ENCODE results near the gene PHKG2.

Gene PHKG2

GRCh38 chr16:30728899-30729672, 19.1 kb upstream of the PHKG2 start:
- no peak for DNase-seq

- DNase-seq, result no peak
These were observed 16.8 kb upstream of the PHKG2 start for GRCh38 chr16:30731411-30731810.

- DNase-seq, result no peak
These were observed 11.0 kb upstream of the PHKG2 start for GRCh38 chr16:30736995-30737793.

- no peak for DNase-seq
These were observed 10.2 kb upstream of the PHKG2 start for GRCh38 chr16:30737794-30738648.

- DNase-seq, result no peak
These were observed 9.0 kb upstream of the PHKG2 start for GRCh38 chr16:30738984-30739951.

GRCh38 chr16:30740364-30741251, 7.6 kb upstream of the PHKG2 start:
- peak; percentile 58 for DNase-seq

GRCh38 chr16:30741461-30741914, 6.7 kb upstream of the PHKG2 start:
- no peak for DNase-seq

- DNase-seq, result no peak
These were observed 4.5 kb upstream of the PHKG2 start for GRCh38 chr16:30743716-30744115.

- DNase-seq, result no peak
These were observed 4.0 kb upstream of the PHKG2 start for GRCh38 chr16:30744183-30744582.

- no peak for DNase-seq
These were observed 3.1 kb upstream of the PHKG2 start for GRCh38 chr16:30745082-30745481.

- DNase-seq, result no peak
These were observed 1.5 kb upstream of the PHKG2 start for GRCh38 chr16:30746638-30747175.

GRCh38 chr16:30747331-30747730, 894 bp upstream of the PHKG2 start:
- DNase-seq, result no peak

- peak; percentile 31 for DNase-seq
These were observed 615 bp downstream of the PHKG2 start for GRCh38 chr16:30748634-30749445.

- no peak for DNase-seq
These were observed 2.0 kb downstream of the PHKG2 start for GRCh38 chr16:30750201-30750600.

- no peak for DNase-seq
These were observed 2.7 kb downstream of the PHKG2 start for GRCh38 chr16:30750876-30751465.

- no peak for DNase-seq
These were observed 5.4 kb downstream of the PHKG2 start for GRCh38 chr16:30753596-30753995.

- DNase-seq, result no peak
These were observed 7.9 kb downstream of the PHKG2 start for GRCh38 chr16:30755955-30756780.

- no peak for DNase-seq
These were observed 8.5 kb downstream of the PHKG2 start for GRCh38 chr16:30756781-30757100.

- no peak for DNase-seq
These were observed 9.1 kb downstream of the PHKG2 start for GRCh38 chr16:30757316-30757715.

All from NCI-H345 (cell line).